Naive thymus-derived CD8-positive, alpha-beta T cell (primary cell): ENCODE data around the gene FDX2. TPM values are rescaled to one million over a fixed set of nuclear protein-coding genes. Genes with fewer than 3 reads are reported as not detected.

ENCODE experiments used
- ATAC-seq, 2 donors: fragments of 150-1000 bp; cut with Tn5 transposase in 1 of 2; sonication (Bioruptor Pico), chemical (Tn5 transposase) in 1 of 2; 1 replicate in 1 of 2; 2 replicates in 1 of 2; pipeline ENCODE4 v1.10.0; 2021; ENCODE audit warnings: mild to moderate bottlenecking in 2 of 2, moderate library complexity in 2 of 2
- POLR2A ChIA-PET: fragments of 350-600 bp; sonication (Branson Sonifier 250); formaldehyde crosslinking; loops from one replicate; lab custom pipeline; 2021; ENCODE audit warnings: antibody characterized with exemption; lab: Charles Lee
- DNase-seq, 10 donors: peaks; one replicate each; pipeline versions ENCODE4 v3.0.0 to v3.0.0-alpha.2; 2020 to 2022
- H3K27ac Mint-ChIP-seq, 10 donors: one replicate each; pipeline ENCODE4 v1.8.0; 2020 to 2022; ENCODE audit warnings: mild to moderate bottlenecking in 10 of 10, mixed read lengths in 10 of 10, moderate library complexity in 4 of 10, inconsistent platforms in 1 of 10
- H3K27me3 Mint-ChIP-seq, 5 donors: one replicate each; pipeline ENCODE4 v1.8.0; 2021 to 2022; ENCODE audit warnings: mixed read lengths in 5 of 5
- H3K36me3 Mint-ChIP-seq, 3 donors: one replicate each; pipeline ENCODE4 v1.8.0; 2020 to 2022; ENCODE audit warnings: mixed read lengths in 3 of 3, mild to moderate bottlenecking in 2 of 3, inconsistent platforms in 1 of 3
- H3K4me1 Mint-ChIP-seq, 4 donors: one replicate each; pipeline ENCODE4 v1.8.0; 2021 to 2022; ENCODE audit warnings: mixed read lengths in 4 of 4
- H3K4me3 Mint-ChIP-seq, 10 donors: one replicate each; pipeline ENCODE4 v1.8.0; 2020 to 2022; ENCODE audit warnings: mild to moderate bottlenecking in 10 of 10, mixed read lengths in 10 of 10, moderate library complexity in 6 of 10, inconsistent platforms in 1 of 10
- H3K9me3 Mint-ChIP-seq, 9 donors: one replicate each; pipeline ENCODE4 v1.8.0; 2020 to 2022; ENCODE audit warnings: mixed read lengths in 9 of 9, mild to moderate bottlenecking in 3 of 9, inconsistent platforms in 1 of 9, moderate library complexity in 1 of 9
- polyA plus RNA-seq, 3 donors: library from polyadenylated mRNA; unstranded; fragments of 300-500 nt; fragmentation: Illumina TruSeq; gene quantifications; one replicate each; pipeline ENCODE4 v1.2.3, GENCODE V29; 2021
- total RNA-seq, 8 experiments: library from RNA in 2 of 8; stranded (reverse) in 2 of 8; gene quantifications; one replicate each; pipeline ENCODE4 v1.2.3 and lab custom pipeline; 2021 to 2026

Gene FDX2
- total and polyA plus RNA-seq, 5 experiments from 2014 or later = 11.9 to 26.7 (median 14.9) TPM

- no peaks in the 10 kb centered on the region for H3K27me3 Mint-ChIP-seq
- no peaks in the 10 kb centered on the region for H3K9me3 Mint-ChIP-seq
These were observed 44.2 kb downstream of the FDX2 start for GRCh38 chr19:10271543-10272086.

GRCh38 chr19:10270616-10271394 lies 45.0 kb downstream of the FDX2 start, which contains the start of gene ICAM1:
Gene ICAM1 (plus strand): TSS chr19:10271120. CDS start chr19:10271160, 40 bp downstream.
- H3K36me3 Mint-ChIP-seq = peaks cover 0 to 12% (median 0%) of the 10 kb centered on the region in 3 donors
- H3K4me1 Mint-ChIP-seq = peaks cover 6 to 30% (median 25%) of the 10 kb centered on the region in 4 donors
- peak; percentile 61 to 64 for ATAC-seq
- POLR2A ChIA-PET = interaction anchor here (0.5 to 3.8 kb wide), 23 partner anchors 9 to 164 kb away, joined by 3 to 52 read pairs (median 4); partner anchors contain the start of genes CDC37, ICAM5, MRPL4 and PPAN
- H3K4me3 Mint-ChIP-seq = peak within 1 kb of the TSS; percentile 76 to 88 (median 84)
- peak; percentile 41 to 76 (median 60) for DNase-seq
- H3K9me3 Mint-ChIP-seq = no peaks in the 10 kb centered on the region
- H3K27me3 Mint-ChIP-seq = no peaks in the 10 kb centered on the region
- peak within 1 kb of the TSS; percentile 75 to 92 (median 88) for H3K27ac Mint-ChIP-seq

More at GRCh38 chr19:10271543-10272086, 44.2 kb downstream of the FDX2 start:
- Mint-ChIP-seq H3K27ac (peak overlapping the region; percentile 75 to 92 (median 88)), H3K4me3 (peak overlapping the region; percentile 76 to 88 (median 84)), H3K4me1 (peaks cover 6 to 30% (median 25%) of the 10 kb centered on the region in 4 donors), H3K36me3 (peaks cover 0 to 13% (median 0%) of the 10 kb centered on the region in 3 donors)
- ATAC-seq = no peak
- DNase-seq = peak in 1 of 10 donors; percentile 42
- POLR2A ChIA-PET = interaction anchor here (0.7 to 3.8 kb wide), 13 partner anchors 9 to 165 kb away, joined by 3 to 52 read pairs (median 6); partner anchors contain the start of genes ICAM5, MRPL4, PPAN and RAVER1

GRCh38 chr19:10270180-10270615 lies 45.6 kb downstream of the FDX2 start:
- peak overlapping the region; percentile 60 to 92 (median 88) for H3K27ac Mint-ChIP-seq
- peak overlapping the region; percentile 76 to 88 (median 84) for H3K4me3 Mint-ChIP-seq
- peaks cover 6 to 30% (median 25%) of the 10 kb centered on the region in 4 donors for H3K4me1 Mint-ChIP-seq
- H3K9me3 Mint-ChIP-seq = no peaks in the 10 kb centered on the region
- H3K36me3 Mint-ChIP-seq = peaks cover 0 to 8% (median 0%) of the 10 kb centered on the region in 3 donors
- DNase-seq (peak in 8 of 10 donors; percentile 40 to 80 (median 56)), ATAC-seq (peak; percentile 56 to 59)
- no peaks in the 10 kb centered on the region for H3K27me3 Mint-ChIP-seq
- POLR2A ChIA-PET = interaction anchor here (0.7 to 3.8 kb wide), 15 partner anchors 10 to 135 kb away, joined by 3 to 52 read pairs (median 5); partner anchors contain the start of genes CDC37, ICAM5, MRPL4 and RAVER1

GRCh38 chr19:10269333-10270179 lies 46.3 kb downstream of the FDX2 start:
- Mint-ChIP-seq H3K27me3 (no peaks in the 10 kb centered on the region), H3K9me3 (no peaks in the 10 kb centered on the region), H3K4me3 (peak overlapping the region; percentile 76 to 88 (median 84)), H3K27ac (peak overlapping the region; percentile 72 to 92 (median 88)), H3K36me3 (peaks cover 0 to 2% (median 0%) of the 10 kb centered on the region in 3 donors), H3K4me1 (peaks cover 4 to 30% (median 25%) of the 10 kb centered on the region in 4 donors)
- ATAC-seq (peak; percentile 75 to 76), DNase-seq (peak; percentile 73 to 91 (median 85))
- POLR2A ChIA-PET = interaction anchor here (0.6 to 3.8 kb wide), 11 partner anchors 10 to 134 kb away, joined by 3 to 52 read pairs (median 6); partner anchors contain the start of genes CDC37, ICAM5, RAVER1 and TYK2

- Mint-ChIP-seq H3K27ac (peak overlapping the region in 1 of 10 donors; percentile 9), H3K4me1 (peaks cover 4 to 26% (median 24%) of the 10 kb centered on the region in 4 donors), H3K27me3 (no peaks in the 10 kb centered on the region), H3K9me3 (no peaks in the 10 kb centered on the region), H3K36me3 (no peaks in the 10 kb centered on the region), H3K4me3 (no peak overlapping the region)
- POLR2A ChIA-PET = interaction anchor here (3.8 kb wide), 1 partner anchor 119 kb away, joined by 52 read pairs; no protein-coding TSS in a partner anchor
- DNase-seq (no peak), ATAC-seq (no peak)
These were observed 47.7 kb downstream of the FDX2 start for GRCh38 chr19:10268071-10268470.

- Mint-ChIP-seq H3K4me3 (no peak overlapping the region), H3K36me3 (no peaks in the 10 kb centered on the region), H3K27ac (no peak overlapping the region), H3K9me3 (no peaks in the 10 kb centered on the region), H3K4me1 (peaks cover 4 to 24% (median 16%) of the 10 kb centered on the region in 4 donors), H3K27me3 (no peaks in the 10 kb centered on the region)
- POLR2A ChIA-PET = no interaction called here
- ATAC-seq (no peak), DNase-seq (no peak)
These were observed 49.1 kb downstream of the FDX2 start for GRCh38 chr19:10266706-10267105.

- no peak for DNase-seq
- no peak for ATAC-seq
- Mint-ChIP-seq H3K4me1 (peaks cover 0 to 4% (median 2%) of the 10 kb centered on the region in 4 donors), H3K4me3 (no peak overlapping the region), H3K27ac (no peak overlapping the region), H3K9me3 (no peaks in the 10 kb centered on the region), H3K36me3 (peaks cover 0 to 15% (median 0%) of the 10 kb centered on the region in 3 donors), H3K27me3 (no peaks in the 10 kb centered on the region)
- POLR2A ChIA-PET = interaction anchor here (0.7 kb wide), 1 partner anchor 126 kb away, joined by 3 read pairs; no protein-coding TSS in a partner anchor
These were observed 53.0 kb downstream of the FDX2 start for GRCh38 chr19:10262771-10263170.

GRCh38 chr19:10260141-10260584 lies 55.7 kb downstream of the FDX2 start:
- ATAC-seq (no peak), DNase-seq (no peak)
- Mint-ChIP-seq H3K27me3 (no peaks in the 10 kb centered on the region), H3K36me3 (peaks cover 5 to 38% (median 8%) of the 10 kb centered on the region in 3 donors), H3K4me1 (peaks cover 4 to 15% (median 7%) of the 10 kb centered on the region in 4 donors), H3K27ac (no peak overlapping the region), H3K4me3 (no peak overlapping the region), H3K9me3 (no peaks in the 10 kb centered on the region)
- POLR2A ChIA-PET = interaction anchor here (0.6 to 1.4 kb wide), 2 partner anchors 137 to 174 kb away, joined by 3 to 4 read pairs; no protein-coding TSS in a partner anchor

Other genes starting within 250 kb of the FDX2 start
- 100 to 1,000 TPM; 109 to 113 TPM for gene SHFL, start 229.7 kb downstream of the FDX2 start, total RNA-seq
- 10 to 100 TPM; 32.0 to 51.3 (median 34.6) TPM for gene SHFL, start 229.7 kb downstream of the FDX2 start, polyA plus RNA-seq
- gene ANGPTL6, start 213.3 kb downstream of the FDX2 start, total RNA-seq = 1 to 10 TPM; 1.3 to 1.8 TPM
- gene ANGPTL6, start 213.3 kb downstream of the FDX2 start, polyA plus RNA-seq = under 1 TPM; 0.54 to 0.82 (median 0.65) TPM
- 100 to 1,000 TPM; 109 to 122 TPM for gene PPAN, start 209.7 kb downstream of the FDX2 start, total RNA-seq
- 10 to 100 TPM; 15.7 to 42.7 (median 25.8) TPM for gene PPAN, start 209.7 kb downstream of the FDX2 start, polyA plus RNA-seq
- gene P2RY11, start 204.3 kb downstream of the FDX2 start, total RNA-seq = 10 to 100 TPM; 61.4 to 68.0 TPM
- 1 to 10 TPM; 2.2 to 4.2 (median 2.9) TPM for gene P2RY11, start 204.3 kb downstream of the FDX2 start, polyA plus RNA-seq
- gene EIF3G, start 196.1 kb downstream of the FDX2 start, total RNA-seq = 100 to 1,000 TPM; 363 to 378 TPM
- gene EIF3G, start 196.1 kb downstream of the FDX2 start, polyA plus RNA-seq = 100 to 1,000 TPM; 226 to 282 (median 269) TPM
- gene DNMT1, start 121.1 kb downstream of the FDX2 start, total RNA-seq = 100 to 1,000 TPM; 228 to 231 TPM
- 100 to 1,000 TPM in 2 of 3 donors, 10 to 100 TPM in 1; 93.7 to 146 (median 142) TPM for gene DNMT1, start 121.1 kb downstream of the FDX2 start, polyA plus RNA-seq
- gene S1PR2, start 84.7 kb downstream of the FDX2 start, total RNA-seq = 1 to 10 TPM; 3.0 TPM
- under 1 TPM; 0.18 to 0.60 (median 0.48) TPM for gene S1PR2, start 84.7 kb downstream of the FDX2 start, polyA plus RNA-seq
- 10 to 100 TPM; 47.9 to 50.8 TPM for gene MRPL4, start 63.8 kb downstream of the FDX2 start, total RNA-seq
- 10 to 100 TPM; 25.3 to 50.6 (median 31.3) TPM for gene MRPL4, start 63.8 kb downstream of the FDX2 start, polyA plus RNA-seq
- gene ICAM1, start 44.9 kb downstream of the FDX2 start, total RNA-seq = 1 to 10 TPM; 1.9 to 2.0 TPM
- 1 to 10 TPM; 1.2 to 3.9 (median 2.8) TPM for gene ICAM1, start 44.9 kb downstream of the FDX2 start, polyA plus RNA-seq
- gene ICAM4, start 29.1 kb downstream of the FDX2 start, total RNA-seq = under 1 TPM in 1 of 2 experiments, not detected in 1; 0.57 TPM
- under 1 TPM in 2 of 3 donors, not detected in 1; 0.22 to 0.42 TPM for gene ICAM4, start 29.1 kb downstream of the FDX2 start, polyA plus RNA-seq
- gene ICAM5, start 26.1 kb downstream of the FDX2 start, total RNA-seq = not detected
- not detected for gene ICAM5, start 26.1 kb downstream of the FDX2 start, polyA plus RNA-seq
- gene ZGLP1, start 6.2 kb downstream of the FDX2 start, total RNA-seq = 10 to 100 TPM; 10.0 to 12.2 TPM
- under 1 TPM in 1 of 3 donors, not detected in 2; 0.27 TPM for gene ZGLP1, start 6.2 kb downstream of the FDX2 start, polyA plus RNA-seq
- 10 to 100 TPM; 52.1 to 55.8 TPM for gene RAVER1, start 17.5 kb upstream of the FDX2 start, total RNA-seq
- 10 to 100 TPM; 11.2 to 23.6 (median 17.5) TPM for gene RAVER1, start 17.5 kb upstream of the FDX2 start, polyA plus RNA-seq
- gene ICAM3, start 23.6 kb upstream of the FDX2 start, total RNA-seq = 100 to 1,000 TPM; 122 to 127 TPM
- gene ICAM3, start 23.6 kb upstream of the FDX2 start, polyA plus RNA-seq = 100 to 1,000 TPM; 214 to 229 (median 221) TPM
- 100 to 1,000 TPM; 313 to 319 TPM for gene TYK2, start 64.6 kb upstream of the FDX2 start, total RNA-seq
- gene TYK2, start 64.6 kb upstream of the FDX2 start, polyA plus RNA-seq = 10 to 100 TPM; 33.4 to 50.3 (median 43.9) TPM
- 100 to 1,000 TPM; 155 to 158 TPM for gene CDC37, start 87.5 kb upstream of the FDX2 start, total RNA-seq
- gene CDC37, start 87.5 kb upstream of the FDX2 start, polyA plus RNA-seq = 10 to 100 TPM; 63.2 to 81.1 (median 65.6) TPM
- under 1 TPM; 0.88 to 0.99 TPM for gene PDE4A, start 104.5 kb upstream of the FDX2 start, total RNA-seq
- gene PDE4A, start 104.5 kb upstream of the FDX2 start, polyA plus RNA-seq = 1 to 10 TPM in 2 of 3 donors, under 1 TPM in 1; 0.33 to 2.5 (median 1.9) TPM
- 10 to 100 TPM; 34.6 to 35.2 TPM for gene KEAP1, start 187.3 kb upstream of the FDX2 start, total RNA-seq
- gene KEAP1, start 187.3 kb upstream of the FDX2 start, polyA plus RNA-seq = 10 to 100 TPM; 15.1 to 25.7 (median 20.1) TPM
- gene S1PR5, start 201.4 kb upstream of the FDX2 start, total RNA-seq = under 1 TPM; 0.81 to 0.85 TPM
- gene S1PR5, start 201.4 kb upstream of the FDX2 start, polyA plus RNA-seq = 10 to 100 TPM in 1 of 3 donors, 1 to 10 TPM in 1, under 1 TPM in 1; 0.99 to 77.2 (median 2.1) TPM
- gene ATG4D, start 227.9 kb upstream of the FDX2 start, total RNA-seq = 10 to 100 TPM; 52.0 to 53.4 TPM
- gene ATG4D, start 227.9 kb upstream of the FDX2 start, polyA plus RNA-seq = 10 to 100 TPM in 2 of 3 donors, 1 to 10 TPM in 1; 9.2 to 19.3 (median 12.2) TPM
- 10 to 100 TPM; 57.8 to 68.4 TPM for gene KRI1, start 250.0 kb upstream of the FDX2 start, total RNA-seq
- gene KRI1, start 250.0 kb upstream of the FDX2 start, polyA plus RNA-seq = 10 to 100 TPM; 12.8 to 46.9 (median 20.9) TPM